SW 1271 (cell line): ENCODE data around the gene CCDC188.

ENCODE experiments used
- DNase-seq, 2 experiments: peaks; one replicate each; lab custom pipeline; 2025; lab: John Stamatoyannopoulos, UW

CCDC188 gene

GRCh38 chr22:20150381-20151275, at the start of gene CCDC188:
TSS of gene CCDC188 (minus strand) at chr22:20151055. CDS start at chr22:20150986, 69 bp downstream.
- no peak for DNase-seq

GRCh38 chr22:20199906-20200305, 49.1 kb upstream of the CCDC188 start:
- no peak for DNase-seq

GRCh38 chr22:20199413-20199842, 48.6 kb upstream of the CCDC188 start:
- no peak for DNase-seq

- no peak for DNase-seq
These were observed 47.9 kb upstream of the CCDC188 start for GRCh38 chr22:20198557-20199319.

GRCh38 chr22:20197407-20198030, 46.7 kb upstream of the CCDC188 start:
- DNase-seq = no peak

- DNase-seq = no peak
These were observed 45.4 kb upstream of the CCDC188 start for GRCh38 chr22:20196094-20196842.

- no peak for DNase-seq
These were observed 44.1 kb upstream of the CCDC188 start for GRCh38 chr22:20194681-20195593.

GRCh38 chr22:20193761-20194494, 43.1 kb upstream of the CCDC188 start:
- DNase-seq = no peak

- no peak for DNase-seq
These were observed 42.3 kb upstream of the CCDC188 start for GRCh38 chr22:20192972-20193760.

- DNase-seq = no peak
These were observed 41.6 kb upstream of the CCDC188 start for GRCh38 chr22:20192293-20192971.

GRCh38 chr22:20191803-20192202, 40.9 kb upstream of the CCDC188 start:
- no peak for DNase-seq

- DNase-seq = no peak
These were observed 40.2 kb upstream of the CCDC188 start for GRCh38 chr22:20191000-20191515.

- DNase-seq = no peak
These were observed 37.7 kb upstream of the CCDC188 start for GRCh38 chr22:20188567-20188877.

GRCh38 chr22:20187777-20188566, 37.1 kb upstream of the CCDC188 start:
- DNase-seq = no peak

GRCh38 chr22:20186871-20187546, 36.2 kb upstream of the CCDC188 start:
- DNase-seq = no peak

GRCh38 chr22:20186183-20186870, 35.5 kb upstream of the CCDC188 start:
- no peak for DNase-seq

- DNase-seq = no peak
These were observed 34.9 kb upstream of the CCDC188 start for GRCh38 chr22:20185750-20186149.
